ENCODE results near the gene SPN.

SPN gene

DNA sequence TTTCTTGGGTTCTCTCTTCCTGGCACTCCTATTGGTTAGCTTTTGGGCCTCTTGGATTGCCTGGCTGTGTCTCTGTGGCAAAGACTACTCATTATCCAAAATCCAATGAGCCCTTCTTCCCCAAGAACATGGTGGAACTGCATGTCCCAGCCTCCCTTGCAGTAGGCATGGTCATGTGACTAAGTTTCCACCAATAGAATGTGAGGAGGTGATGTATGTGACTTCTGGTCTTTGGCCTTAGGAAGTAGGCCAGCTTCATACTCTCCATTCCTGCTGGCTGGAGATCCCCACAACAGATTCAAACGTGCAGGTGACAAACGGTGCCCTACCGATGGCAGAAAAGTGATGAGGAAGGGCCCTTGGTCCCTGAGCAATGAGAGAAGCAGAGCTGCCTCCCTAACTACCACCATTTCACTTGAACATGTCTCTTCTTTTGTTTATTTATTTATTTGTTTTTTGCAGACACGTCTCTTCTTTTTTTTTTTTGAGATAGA, 17.3 kb upstream of the SPN start:
- H3K27ac ChIP-seq (replicated peaks), result peak overlapping the region; percentile 82
- H3K27me3 ChIP-seq (ENCODE audit: insufficient read depth, poor library complexity, severe bottlenecking), result no peaks in the 10 kb centered on the region
- no peak for TF ChIP-seq SPI1 (IDR thresholded peaks at IDR 0.05; ENCODE audit: borderline replicate concordance, low read depth)
- TF ChIP-seq, protein P1, sequence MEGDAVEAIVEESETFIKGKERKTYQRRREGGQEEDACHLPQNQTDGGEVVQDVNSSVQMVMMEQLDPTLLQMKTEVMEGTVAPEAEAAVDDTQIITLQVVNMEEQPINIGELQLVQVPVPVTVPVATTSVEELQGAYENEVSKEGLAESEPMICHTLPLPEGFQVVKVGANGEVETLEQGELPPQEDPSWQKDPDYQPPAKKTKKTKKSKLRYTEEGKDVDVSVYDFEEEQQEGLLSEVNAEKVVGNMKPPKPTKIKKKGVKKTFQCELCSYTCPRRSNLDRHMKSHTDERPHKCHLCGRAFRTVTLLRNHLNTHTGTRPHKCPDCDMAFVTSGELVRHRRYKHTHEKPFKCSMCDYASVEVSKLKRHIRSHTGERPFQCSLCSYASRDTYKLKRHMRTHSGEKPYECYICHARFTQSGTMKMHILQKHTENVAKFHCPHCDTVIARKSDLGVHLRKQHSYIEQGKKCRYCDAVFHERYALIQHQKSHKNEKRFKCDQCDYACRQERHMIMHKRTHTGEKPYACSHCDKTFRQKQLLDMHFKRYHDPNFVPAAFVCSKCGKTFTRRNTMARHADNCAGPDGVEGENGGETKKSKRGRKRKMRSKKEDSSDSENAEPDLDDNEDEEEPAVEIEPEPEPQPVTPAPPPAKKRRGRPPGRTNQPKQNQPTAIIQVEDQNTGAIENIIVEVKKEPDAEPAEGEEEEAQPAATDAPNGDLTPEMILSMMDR (IDR thresholded peaks at IDR 0.05; ENCODE audit: insufficient read depth, low read length), result no peak
- 0 out of 2 replicates have a peak, but pooled peaks have one; percentile 38 for TF ChIP-seq POLR2AphosphoS5 (IDR thresholded peaks at IDR 0.05; ENCODE audit: low read depth)
- DNase-seq (ENCODE audit: low read depth in 1 of 2, low spot score in 1 of 2), result peak; percentile 91 to 94
- H3K4me3 ChIP-seq (replicated peaks; ENCODE audit: insufficient read depth, low read length), result no peak overlapping the region

DNA sequence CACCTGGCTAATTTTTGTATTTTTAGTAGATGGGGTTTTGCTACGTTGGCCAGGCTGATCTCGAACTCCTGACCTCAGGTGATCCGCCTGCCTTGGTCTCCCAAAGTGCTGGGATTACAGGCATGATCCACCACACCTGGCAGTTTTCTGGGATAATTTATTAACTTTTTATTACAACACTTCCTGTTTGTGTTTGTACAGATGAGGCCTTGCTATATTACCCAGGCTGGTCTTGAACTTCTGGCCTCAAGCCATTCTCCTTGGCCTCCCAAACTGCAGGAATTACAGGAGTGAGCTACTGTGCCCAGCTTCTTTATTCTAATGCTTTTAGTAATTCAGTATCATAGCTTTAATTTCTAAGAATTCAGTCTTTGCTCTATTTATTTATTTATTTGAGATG, 16.1 kb upstream of the SPN start:
- DNase-seq (ENCODE audit: low read depth in 1 of 2, low spot score in 1 of 2), result no peak
- H3K27me3 ChIP-seq (ENCODE audit: insufficient read depth, poor library complexity, severe bottlenecking), result no peaks in the 10 kb centered on the region
- no peak for TF ChIP-seq POLR2AphosphoS5 (IDR thresholded peaks at IDR 0.05; ENCODE audit: low read depth)

DNA sequence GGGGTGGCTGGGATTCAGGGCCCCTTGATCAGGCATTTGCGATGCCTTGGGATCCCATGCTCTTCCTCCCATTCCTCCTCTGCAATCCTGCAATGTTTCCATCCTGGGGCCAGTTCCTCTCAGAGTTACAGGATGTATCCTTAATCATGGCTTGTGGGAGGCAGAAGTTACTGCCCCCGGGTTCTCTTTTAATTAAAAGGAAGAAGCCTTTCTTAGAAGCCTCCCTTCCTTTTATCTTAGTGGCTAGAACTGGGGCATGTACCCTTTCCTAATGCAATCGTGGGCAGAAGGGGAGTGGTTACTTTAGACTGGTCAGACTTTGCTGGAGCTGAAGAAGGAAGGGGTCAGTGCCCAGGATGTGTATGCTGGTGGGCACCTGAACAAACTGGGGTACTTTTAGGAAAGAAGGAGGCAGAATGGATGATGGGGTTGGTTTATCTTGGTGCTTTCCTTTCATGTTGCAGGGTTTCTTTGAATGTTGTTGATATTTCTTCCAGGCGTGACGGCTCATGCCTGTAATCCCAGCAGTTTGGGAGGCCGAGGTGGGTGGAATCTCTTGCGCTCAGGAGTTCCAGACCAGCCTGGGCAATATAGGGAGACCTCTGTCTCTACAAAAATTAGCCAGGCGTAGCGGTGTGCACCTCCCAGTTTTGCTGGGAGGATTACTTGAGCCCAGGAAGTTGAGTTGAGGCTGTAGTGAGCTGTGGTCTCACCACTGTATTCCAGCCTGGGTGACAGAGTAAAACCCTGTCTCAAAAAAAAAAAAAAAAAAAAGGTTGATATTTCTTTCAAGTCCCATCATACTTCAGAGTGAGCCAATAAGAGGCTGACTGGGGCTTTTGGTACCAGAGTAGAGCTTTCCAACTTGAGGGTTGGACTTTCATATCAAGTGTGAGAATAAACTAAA, 13.2 kb upstream of the SPN start:
- peak overlapping the region; percentile 16 for H3K4me3 ChIP-seq (replicated peaks; ENCODE audit: insufficient read depth, low read length)
- TF ChIP-seq, protein P1 (IDR thresholded peaks at IDR 0.05; ENCODE audit: insufficient read depth, low read length), result no peak
- TF ChIP-seq SPI1 (IDR thresholded peaks at IDR 0.05; ENCODE audit: borderline replicate concordance, low read depth) (peak; percentile 66; the same call in 1 of the 2 replicates), GABPA (IDR thresholded peaks at IDR 0.05; ENCODE audit: low read depth) (no peak), POLR2AphosphoS5 (IDR thresholded peaks at IDR 0.05; ENCODE audit: low read depth) (peak; percentile 22; the same call in 1 of the 2 replicates)
- TF ChIP-seq, protein P2, sequence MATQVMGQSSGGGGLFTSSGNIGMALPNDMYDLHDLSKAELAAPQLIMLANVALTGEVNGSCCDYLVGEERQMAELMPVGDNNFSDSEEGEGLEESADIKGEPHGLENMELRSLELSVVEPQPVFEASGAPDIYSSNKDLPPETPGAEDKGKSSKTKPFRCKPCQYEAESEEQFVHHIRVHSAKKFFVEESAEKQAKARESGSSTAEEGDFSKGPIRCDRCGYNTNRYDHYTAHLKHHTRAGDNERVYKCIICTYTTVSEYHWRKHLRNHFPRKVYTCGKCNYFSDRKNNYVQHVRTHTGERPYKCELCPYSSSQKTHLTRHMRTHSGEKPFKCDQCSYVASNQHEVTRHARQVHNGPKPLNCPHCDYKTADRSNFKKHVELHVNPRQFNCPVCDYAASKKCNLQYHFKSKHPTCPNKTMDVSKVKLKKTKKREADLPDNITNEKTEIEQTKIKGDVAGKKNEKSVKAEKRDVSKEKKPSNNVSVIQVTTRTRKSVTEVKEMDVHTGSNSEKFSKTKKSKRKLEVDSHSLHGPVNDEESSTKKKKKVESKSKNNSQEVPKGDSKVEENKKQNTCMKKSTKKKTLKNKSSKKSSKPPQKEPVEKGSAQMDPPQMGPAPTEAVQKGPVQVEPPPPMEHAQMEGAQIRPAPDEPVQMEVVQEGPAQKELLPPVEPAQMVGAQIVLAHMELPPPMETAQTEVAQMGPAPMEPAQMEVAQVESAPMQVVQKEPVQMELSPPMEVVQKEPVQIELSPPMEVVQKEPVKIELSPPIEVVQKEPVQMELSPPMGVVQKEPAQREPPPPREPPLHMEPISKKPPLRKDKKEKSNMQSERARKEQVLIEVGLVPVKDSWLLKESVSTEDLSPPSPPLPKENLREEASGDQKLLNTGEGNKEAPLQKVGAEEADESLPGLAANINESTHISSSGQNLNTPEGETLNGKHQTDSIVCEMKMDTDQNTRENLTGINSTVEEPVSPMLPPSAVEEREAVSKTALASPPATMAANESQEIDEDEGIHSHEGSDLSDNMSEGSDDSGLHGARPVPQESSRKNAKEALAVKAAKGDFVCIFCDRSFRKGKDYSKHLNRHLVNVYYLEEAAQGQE (IDR thresholded peaks at IDR 0.05; ENCODE audit: insufficient replicate concordance, low read depth), result peak; percentile 21
- DNase-seq (ENCODE audit: low read depth in 1 of 2, low spot score in 1 of 2), result peak; percentile 66 to 73
- H3K27ac ChIP-seq (replicated peaks), result peak overlapping the region; percentile 82
- no peaks in the 10 kb centered on the region for H3K27me3 ChIP-seq (ENCODE audit: insufficient read depth, poor library complexity, severe bottlenecking)

More for the DNA sequence above, 16.1 kb upstream of the SPN start:
- Histone ChIP-seq H3K27ac (replicated peaks) (peak overlapping the region; percentile 82), H3K4me3 (replicated peaks; ENCODE audit: insufficient read depth, low read length) (no peak overlapping the region)

DNA sequence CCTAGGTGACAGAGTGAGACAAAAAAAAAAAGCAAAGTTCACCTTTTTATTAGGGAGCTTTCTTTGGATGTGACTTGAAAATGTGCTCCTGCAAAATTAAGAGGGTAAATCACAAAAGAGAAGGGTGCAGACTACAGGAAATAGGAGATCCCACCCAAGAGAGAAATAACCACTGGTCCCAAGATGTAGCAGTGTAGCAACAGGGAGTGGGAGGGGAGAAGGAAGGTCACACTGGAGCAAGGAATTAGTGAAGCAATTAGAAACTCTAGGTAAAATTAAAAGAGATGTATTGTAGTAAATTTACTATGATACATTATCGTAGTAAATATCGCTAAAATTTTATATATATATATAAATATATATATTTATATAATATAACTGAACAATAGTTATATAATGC, 12.3 kb upstream of the SPN start:
- DNase-seq (ENCODE audit: low read depth in 1 of 2, low spot score in 1 of 2), result no peak
- TF ChIP-seq POLR2AphosphoS5 (IDR thresholded peaks at IDR 0.05; ENCODE audit: low read depth), result no peak
- TF ChIP-seq, protein P1 (IDR thresholded peaks at IDR 0.05; ENCODE audit: insufficient read depth, low read length), result no peak
- no peak for TF ChIP-seq GABPA (IDR thresholded peaks at IDR 0.05; ENCODE audit: low read depth)
- TF ChIP-seq, protein P2 (IDR thresholded peaks at IDR 0.05; ENCODE audit: insufficient replicate concordance, low read depth), result no peak
- TF ChIP-seq SPI1 (IDR thresholded peaks at IDR 0.05; ENCODE audit: borderline replicate concordance, low read depth), result no peak
- H3K27me3 ChIP-seq (ENCODE audit: insufficient read depth, poor library complexity, severe bottlenecking), result no peaks in the 10 kb centered on the region
- H3K4me3 ChIP-seq (replicated peaks; ENCODE audit: insufficient read depth, low read length), result no peak overlapping the region
- peak overlapping the region; percentile 82 for H3K27ac ChIP-seq (replicated peaks)
